HG02678 (cell line): Measurements from ENCODE around the gene SPATA13.
"Not testable (repeated sequence)": the region's sequence is repeated elsewhere in the genome, so short reads cannot be mapped to it uniquely, and the experiment has no call there.

Experiments
- ATAC-seq: cut with Tn5 transposase; IDR thresholded peaks from one replicate; pipeline ENCODE4 v1.9.1; 2021; ENCODE audit warnings: mild to moderate bottlenecking, moderate library complexity; ENCODE audit not compliant: unreplicated experiment

Gene SPATA13

GRCh38 chr13:24160458-24161009 is at the start of gene SPATA13:
SPATA13 (plus strand) TSS chr13:24160720; CDS start chr13:24222930, 62,210 bp downstream.
- ATAC-seq: peak; percentile 84

GRCh38 chr13:24112791-24113190 is 47.7 kb upstream of the SPATA13 start:
- ATAC-seq: no peak

DNA sequence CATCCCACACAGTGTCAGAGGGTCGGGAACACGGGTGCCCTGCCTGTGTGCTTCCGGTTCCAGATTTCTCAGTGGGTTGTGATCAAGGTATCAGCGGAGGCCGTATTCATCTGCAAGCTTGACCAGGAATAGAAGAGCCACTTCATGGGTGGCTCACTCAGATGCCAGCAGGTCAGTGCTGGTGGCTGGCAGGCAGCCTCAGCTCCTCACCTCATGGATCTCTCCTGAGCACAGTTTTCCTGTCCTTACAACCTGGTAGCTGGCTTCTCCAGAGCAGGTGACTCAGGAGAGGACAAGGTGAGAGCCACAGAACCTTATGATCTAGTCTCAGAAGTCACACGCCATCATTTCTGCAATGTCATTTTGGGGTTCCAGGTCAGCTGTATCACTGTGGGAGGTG is 44.8 kb upstream of the SPATA13 start:
- ATAC-seq: no peak

- ATAC-seq: no peak
These were observed 44.4 kb upstream of the SPATA13 start for GRCh38 chr13:24116131-24116530.

DNA sequence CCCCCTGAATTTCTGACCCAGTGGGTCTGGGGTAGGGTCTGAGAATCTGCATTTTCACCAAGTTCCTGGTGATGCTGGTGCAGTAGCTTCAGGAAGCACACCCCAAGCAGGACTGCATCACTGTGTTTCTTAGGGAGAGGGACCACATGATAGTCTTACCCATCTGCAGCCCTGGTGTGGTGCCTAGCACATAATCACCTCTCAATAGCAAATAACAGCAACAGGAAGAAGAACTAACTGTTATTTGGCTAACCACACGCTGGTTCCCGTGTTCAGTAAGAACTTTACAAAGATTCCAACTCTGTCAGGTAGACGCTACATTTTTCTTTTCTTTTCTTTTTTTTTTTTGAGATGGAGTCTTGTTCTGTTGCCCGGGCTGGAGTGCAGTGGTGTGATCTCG is 41.9 kb upstream of the SPATA13 start:
- ATAC-seq: no peak

DNA sequence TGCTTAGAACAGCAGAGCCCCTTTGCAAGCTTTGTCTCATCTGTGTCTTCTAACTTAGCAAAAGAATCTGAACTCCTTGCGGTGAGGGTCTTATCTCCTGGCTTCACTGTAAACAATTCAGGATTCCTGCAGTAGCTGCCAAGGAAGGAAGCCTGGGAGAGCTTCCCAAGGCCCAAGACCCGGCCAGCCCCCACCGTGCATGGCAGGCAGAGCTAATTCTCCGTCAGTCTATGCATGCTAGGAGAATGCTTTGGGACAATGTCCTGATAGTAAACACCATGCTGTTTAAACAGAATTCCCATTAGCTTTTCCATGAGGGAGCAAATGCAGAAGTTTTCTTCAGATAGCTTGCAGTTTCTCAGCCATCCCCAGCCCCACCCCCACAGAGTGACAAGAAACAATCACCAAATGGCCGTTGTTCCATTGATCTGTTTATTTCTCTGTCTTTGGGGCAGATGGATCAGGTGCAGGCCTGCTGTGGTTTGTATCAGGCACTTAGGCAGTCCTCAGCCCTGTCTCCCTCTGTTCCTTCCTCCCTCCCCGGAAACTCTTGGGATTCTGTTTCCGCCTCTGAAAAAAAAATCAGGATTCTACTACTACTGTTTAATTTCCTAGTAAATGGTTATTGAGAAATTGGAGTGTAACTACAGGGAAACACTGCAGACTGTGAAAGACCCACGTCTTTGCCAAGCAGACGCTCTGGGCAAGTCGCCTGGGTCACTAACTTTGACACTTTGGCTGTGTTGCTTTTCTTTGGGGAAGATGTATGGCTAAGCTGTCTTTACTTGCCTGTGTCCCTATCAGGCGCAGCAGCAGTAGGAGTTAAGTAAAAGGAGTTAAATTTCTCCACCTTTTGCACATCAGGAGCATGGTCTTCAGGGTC is 40.7 kb upstream of the SPATA13 start:
- no peak for ATAC-seq

GRCh38 chr13:24122045-24122444 is 38.5 kb upstream of the SPATA13 start:
- ATAC-seq: not testable (repeated sequence)

GRCh38 chr13:24122569-24122968 is 38.0 kb upstream of the SPATA13 start:
- ATAC-seq: no peak

- ATAC-seq: no peak
These were observed 36.8 kb upstream of the SPATA13 start for GRCh38 chr13:24123761-24124160.

- ATAC-seq: peak; percentile 94
These were observed 35.6 kb upstream of the SPATA13 start for GRCh38 chr13:24124789-24125476.

DNA sequence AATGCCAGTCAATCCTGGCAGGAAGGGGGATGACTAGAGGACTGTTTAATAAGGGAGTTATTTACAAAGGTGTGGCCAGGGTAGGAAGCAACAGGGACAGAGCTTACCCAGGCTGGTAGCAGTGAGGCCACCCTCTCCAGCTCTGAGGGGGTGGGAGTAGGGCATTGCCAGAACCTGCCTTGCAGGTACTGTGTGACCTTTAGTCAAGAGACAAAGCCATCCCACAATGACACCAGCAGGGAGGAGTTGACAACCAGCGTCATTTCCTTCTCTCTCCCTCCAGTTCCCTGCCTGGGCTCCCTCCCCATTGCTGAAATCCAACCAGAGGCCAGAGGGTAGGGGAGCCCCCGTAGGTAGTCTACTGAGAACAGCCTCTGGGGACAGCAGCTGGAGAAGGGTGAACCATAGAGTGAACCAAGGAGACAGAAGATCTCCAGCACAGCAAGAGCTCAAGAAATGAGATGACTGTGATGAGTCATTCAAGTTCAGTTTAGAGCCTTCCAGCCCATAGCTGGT is 33.3 kb upstream of the SPATA13 start:
- peak; percentile 60 for ATAC-seq

DNA sequence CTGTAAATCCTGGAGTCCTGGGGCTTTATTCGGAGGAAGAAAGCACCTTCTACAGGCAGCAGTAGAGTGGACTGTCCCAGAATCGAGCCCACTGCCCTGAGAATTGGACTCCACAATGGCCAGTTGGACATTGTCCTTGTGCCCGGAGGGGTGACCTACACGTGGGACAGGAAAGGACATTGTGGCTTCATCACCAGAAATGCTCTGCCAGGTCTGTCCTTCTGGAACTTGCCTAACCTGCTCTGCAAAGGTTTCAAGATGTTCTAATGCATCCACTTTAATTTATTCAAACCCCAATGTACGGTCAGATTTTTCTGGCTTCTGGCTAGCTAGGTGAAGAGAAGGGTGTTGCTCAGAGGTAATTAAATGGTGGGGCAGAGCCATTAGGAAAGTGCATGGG is 32.4 kb upstream of the SPATA13 start:
- ATAC-seq: no peak

DNA sequence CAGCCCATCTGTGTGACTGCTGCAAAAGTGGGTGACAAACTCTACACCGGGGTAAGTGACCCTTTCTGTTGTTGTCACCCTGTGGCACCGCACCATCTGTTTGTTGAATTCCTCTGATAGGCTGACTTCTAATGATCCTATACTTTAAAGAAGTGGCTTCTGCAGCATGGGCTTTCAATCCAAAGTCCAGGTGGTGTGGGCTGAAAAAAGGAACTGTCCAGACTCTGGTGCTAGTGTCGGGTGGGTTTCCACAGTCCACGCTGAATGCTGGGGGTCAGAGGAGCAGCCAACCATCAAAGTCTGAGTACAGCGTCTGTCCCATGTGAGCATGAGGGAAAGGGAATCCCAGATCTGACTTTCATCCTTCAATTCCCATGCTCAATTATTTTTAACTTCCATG is 31.6 kb upstream of the SPATA13 start:
- ATAC-seq: no peak

- ATAC-seq: no peak
These were observed 30.4 kb upstream of the SPATA13 start for GRCh38 chr13:24129914-24130774.

GRCh38 chr13:24131749-24132148 is 28.8 kb upstream of the SPATA13 start:
- no peak for ATAC-seq

- ATAC-seq: no peak
These were observed 27.3 kb upstream of the SPATA13 start for GRCh38 chr13:24133021-24133795.

DNA sequence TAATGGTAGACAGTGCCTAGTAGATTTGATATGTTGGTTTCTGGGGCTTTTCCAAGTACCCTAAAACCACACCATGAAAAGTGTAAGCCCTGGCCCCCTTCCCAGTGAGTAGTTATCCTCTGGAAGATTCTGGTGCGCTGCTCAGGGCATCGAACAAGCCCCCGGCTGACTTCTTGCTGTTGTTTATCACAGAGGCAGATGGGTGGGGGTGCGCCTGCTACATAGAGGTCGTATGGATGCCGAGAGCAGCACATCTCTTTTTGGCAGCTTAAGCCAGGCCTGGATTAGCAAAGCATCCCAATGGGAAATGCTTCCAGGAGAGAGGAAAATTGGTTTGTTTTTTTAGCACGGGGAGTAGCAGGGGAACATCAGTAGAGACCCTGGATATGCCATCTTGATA is 26.3 kb upstream of the SPATA13 start:
- no peak for ATAC-seq

- ATAC-seq: no peak
These were observed 25.8 kb upstream of the SPATA13 start for GRCh38 chr13:24134757-24135156.

- no peak for ATAC-seq
These were observed 24.7 kb upstream of the SPATA13 start for GRCh38 chr13:24135674-24136300.
